Measurements from ENCODE around the gene TRAPPC4. TPM values are rescaled to one million over a fixed set of nuclear protein-coding genes. Genes with fewer than 3 reads are reported as not detected.

Gene TRAPPC4
- polyA plus RNA-seq, 1 of the 3 experiments (the other 2 are of a cell fraction): 368 TPM

DNA sequence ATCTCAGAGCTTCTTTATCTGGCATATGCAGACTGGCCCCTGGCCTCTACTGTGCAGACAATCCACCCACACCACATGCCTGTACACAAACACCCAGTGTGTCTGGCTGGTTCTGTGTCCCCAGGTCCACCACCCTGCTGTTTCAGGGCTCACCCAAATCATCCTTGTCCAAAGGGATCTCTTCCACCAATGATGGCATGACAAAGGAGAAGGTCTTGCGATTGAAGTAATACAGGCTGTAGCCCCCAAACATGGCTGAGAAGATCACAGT lies 10.4 kb downstream of the TRAPPC4 start (continued):
- TF ChIP-seq POLR2AphosphoS5 (IDR thresholded peaks at IDR 0.05; ENCODE audit: low read depth, low read length): no peak
- no peak for TF ChIP-seq SMC3 (IDR thresholded peaks at IDR 0.05; ENCODE audit: low read depth, low read length)
- TF ChIP-seq MEF2A (IDR thresholded peaks at IDR 0.05; ENCODE audit: borderline replicate concordance, low read depth): no peak

DNA sequence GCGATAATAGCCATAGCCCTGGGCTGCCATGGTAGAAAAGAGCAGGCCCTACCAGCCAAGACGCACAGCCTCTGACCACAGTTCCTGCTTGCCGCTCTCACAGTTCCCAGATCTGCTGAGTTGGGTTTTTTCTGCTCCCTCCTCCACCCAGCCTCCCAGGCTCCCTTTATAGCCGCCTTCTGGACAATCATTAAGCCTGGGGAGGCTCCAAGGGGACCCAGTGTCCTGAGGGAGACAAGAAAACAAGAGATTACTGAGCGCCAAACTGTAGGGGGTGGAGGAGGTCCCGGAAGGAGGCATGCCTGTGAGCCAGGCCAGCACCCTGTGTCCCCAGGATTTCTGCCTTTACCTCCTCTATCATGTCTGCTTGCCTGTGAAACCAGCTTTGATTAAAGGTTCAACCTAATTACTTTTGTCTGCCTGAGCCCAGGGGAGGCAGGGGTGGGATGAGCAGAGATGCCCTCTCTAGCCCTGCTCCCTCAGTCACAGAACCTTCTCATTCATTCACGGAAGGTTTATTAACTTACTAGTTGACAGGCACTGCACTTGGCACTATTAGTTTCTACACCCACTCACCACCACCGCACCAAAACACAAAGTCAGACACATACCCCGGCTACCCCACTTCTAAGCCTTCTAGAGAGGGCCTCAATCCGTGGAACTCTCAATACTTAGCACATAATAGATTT lies 10.9 kb downstream of the TRAPPC4 start:
- Histone ChIP-seq H3K27me3 (ENCODE audit: insufficient read depth) (no peaks in the 10 kb centered on the region), H3K4me3 (ENCODE audit: low read depth in 2 of 2, low read length in 1 of 2) (peak overlapping the region; percentile 76 to 81)
- POLR2A ChIA-PET: interaction anchor here (2.0 kb wide), 1 partner anchor 11 kb away, joined by 6 read pairs; the partner anchor contains the start of genes RPS25 and TRAPPC4

More for the DNA sequence above, 10.9 kb downstream of the TRAPPC4 start:
- TF ChIP-seq SIN3A (IDR thresholded peaks at IDR 0.05; ENCODE audit: borderline replicate concordance, low read depth, low read length) (no peak), ELF1 (IDR thresholded peaks at IDR 0.05) (no peak), TEAD4 (IDR thresholded peaks at IDR 0.05; ENCODE audit: borderline replicate concordance, insufficient read depth) (no peak), JUND (IDR thresholded peaks at IDR 0.05) (no peak), EZH2phosphoT487 (IDR thresholded peaks at IDR 0.05; ENCODE audit: borderline replicate concordance, low read depth) (no peak), RFX5 (IDR thresholded peaks at IDR 0.05; ENCODE audit: low read length) (no peak), MEF2A (IDR thresholded peaks at IDR 0.05; ENCODE audit: borderline replicate concordance, low read depth) (no peak), TCF12 (IDR thresholded peaks at IDR 0.05) (no peak), NRF1 (IDR thresholded peaks at IDR 0.05; ENCODE audit: low read depth, low read length) (no peak), RAD21 (IDR thresholded peaks at IDR 0.05; ENCODE audit: low read length) (no peak), FOSL2 (IDR thresholded peaks at IDR 0.05; ENCODE audit: borderline replicate concordance, low read depth) (no peak), RXRA (IDR thresholded peaks at IDR 0.05; ENCODE audit: borderline replicate concordance, low read depth) (no peak), FOXM1 (IDR thresholded peaks at IDR 0.05; ENCODE audit: low read depth) (no peak), EP300 (IDR thresholded peaks at IDR 0.05; ENCODE audit: borderline replicate concordance in 1 of 2, low read depth in 1 of 2, low read length in 1 of 2) (no peak)
- TF ChIP-seq, protein P1, sequence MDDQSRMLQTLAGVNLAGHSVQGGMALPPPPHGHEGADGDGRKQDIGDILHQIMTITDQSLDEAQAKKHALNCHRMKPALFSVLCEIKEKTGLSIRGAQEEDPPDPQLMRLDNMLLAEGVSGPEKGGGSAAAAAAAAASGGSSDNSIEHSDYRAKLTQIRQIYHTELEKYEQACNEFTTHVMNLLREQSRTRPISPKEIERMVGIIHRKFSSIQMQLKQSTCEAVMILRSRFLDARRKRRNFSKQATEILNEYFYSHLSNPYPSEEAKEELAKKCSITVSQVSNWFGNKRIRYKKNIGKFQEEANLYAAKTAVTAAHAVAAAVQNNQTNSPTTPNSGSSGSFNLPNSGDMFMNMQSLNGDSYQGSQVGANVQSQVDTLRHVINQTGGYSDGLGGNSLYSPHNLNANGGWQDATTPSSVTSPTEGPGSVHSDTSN (IDR thresholded peaks at IDR 0.05): no peak
- TF ChIP-seq, protein P2, sequence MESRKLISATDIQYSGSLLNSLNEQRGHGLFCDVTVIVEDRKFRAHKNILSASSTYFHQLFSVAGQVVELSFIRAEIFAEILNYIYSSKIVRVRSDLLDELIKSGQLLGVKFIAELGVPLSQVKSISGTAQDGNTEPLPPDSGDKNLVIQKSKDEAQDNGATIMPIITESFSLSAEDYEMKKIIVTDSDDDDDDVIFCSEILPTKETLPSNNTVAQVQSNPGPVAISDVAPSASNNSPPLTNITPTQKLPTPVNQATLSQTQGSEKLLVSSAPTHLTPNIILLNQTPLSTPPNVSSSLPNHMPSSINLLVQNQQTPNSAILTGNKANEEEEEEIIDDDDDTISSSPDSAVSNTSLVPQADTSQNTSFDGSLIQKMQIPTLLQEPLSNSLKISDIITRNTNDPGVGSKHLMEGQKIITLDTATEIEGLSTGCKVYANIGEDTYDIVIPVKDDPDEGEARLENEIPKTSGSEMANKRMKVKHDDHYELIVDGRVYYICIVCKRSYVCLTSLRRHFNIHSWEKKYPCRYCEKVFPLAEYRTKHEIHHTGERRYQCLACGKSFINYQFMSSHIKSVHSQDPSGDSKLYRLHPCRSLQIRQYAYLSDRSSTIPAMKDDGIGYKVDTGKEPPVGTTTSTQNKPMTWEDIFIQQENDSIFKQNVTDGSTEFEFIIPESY (IDR thresholded peaks at IDR 0.05; ENCODE audit: borderline replicate concordance, low read depth): no peak
- TF ChIP-seq, protein P3, sequence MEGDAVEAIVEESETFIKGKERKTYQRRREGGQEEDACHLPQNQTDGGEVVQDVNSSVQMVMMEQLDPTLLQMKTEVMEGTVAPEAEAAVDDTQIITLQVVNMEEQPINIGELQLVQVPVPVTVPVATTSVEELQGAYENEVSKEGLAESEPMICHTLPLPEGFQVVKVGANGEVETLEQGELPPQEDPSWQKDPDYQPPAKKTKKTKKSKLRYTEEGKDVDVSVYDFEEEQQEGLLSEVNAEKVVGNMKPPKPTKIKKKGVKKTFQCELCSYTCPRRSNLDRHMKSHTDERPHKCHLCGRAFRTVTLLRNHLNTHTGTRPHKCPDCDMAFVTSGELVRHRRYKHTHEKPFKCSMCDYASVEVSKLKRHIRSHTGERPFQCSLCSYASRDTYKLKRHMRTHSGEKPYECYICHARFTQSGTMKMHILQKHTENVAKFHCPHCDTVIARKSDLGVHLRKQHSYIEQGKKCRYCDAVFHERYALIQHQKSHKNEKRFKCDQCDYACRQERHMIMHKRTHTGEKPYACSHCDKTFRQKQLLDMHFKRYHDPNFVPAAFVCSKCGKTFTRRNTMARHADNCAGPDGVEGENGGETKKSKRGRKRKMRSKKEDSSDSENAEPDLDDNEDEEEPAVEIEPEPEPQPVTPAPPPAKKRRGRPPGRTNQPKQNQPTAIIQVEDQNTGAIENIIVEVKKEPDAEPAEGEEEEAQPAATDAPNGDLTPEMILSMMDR (IDR thresholded peaks at IDR 0.05): no peak
- H3K27ac ChIP-seq (ENCODE audit: low read depth in 2 of 2, low read length in 1 of 2): no peak overlapping the region
- peak overlapping the region; percentile 94 for H3K4me2 ChIP-seq
- peaks cover 5 to 12% of the 10 kb centered on the region in 2 experiments; a peak in 2 of 4 replicates for H3K4me1 ChIP-seq (ENCODE audit: control insufficient read depth in 1 of 2, insufficient read depth in 2 of 2, low read depth in 1 of 2, low read length in 1 of 2)
- H3K9me2 ChIP-seq: no peaks in the 10 kb centered on the region
- H3F3A ChIP-seq (replicated peaks; ENCODE audit: insufficient read depth): no peaks in the 10 kb centered on the region
- peaks cover 0 to 18% of the 10 kb centered on the region in 2 experiments for H3K36me3 ChIP-seq (replicated peaks in 1 of 2; ENCODE audit: control insufficient read depth in 1 of 2, insufficient read depth in 2 of 2, low read length in 1 of 2)
- no peaks in the 10 kb centered on the region for H3K79me2 ChIP-seq (ENCODE audit: insufficient read depth)
- 75% methylated on average over 9 of the region's 10 CpGs for WGBS (ENCODE audit: low lambda C conversion rate)
- peak overlapping the region; percentile 58; the same call in 1 of the 2 replicates for H3K9ac ChIP-seq
- H2AFZ ChIP-seq (ENCODE audit: low read depth): peak overlapping the region; percentile 88; the same call in 1 of the 2 replicates
- peak; percentile 37 for DNase-seq
- no peaks in the 10 kb centered on the region for H4K20me1 ChIP-seq (ENCODE audit: insufficient read depth)
- CTCF ChIA-PET: interaction anchor here (1.1 to 3.0 kb wide), 4 partner anchors 10 to 23 kb away, joined by 4 to 16 read pairs (median 9); partner anchors contain the start of genes RPS25 and TRAPPC4
- H3K9me3 ChIP-seq: no peaks in the 10 kb centered on the region

All from SK-N-SH (cell line).